Lung microvascular endothelial cell (primary cell): Measurements from ENCODE around the gene GPR61. TPM values are rescaled to one million over a fixed set of nuclear protein-coding genes. Genes with fewer than 3 reads are reported as not detected.

Experiments
- DNase-seq, 2 donors: peaks; one replicate each; pipeline versions ENCODE4 v3.0.0 to v3.0.0-alpha.2; 2010; ENCODE audit warnings: low read depth in 2 of 2
- total RNA-seq: library from RNA; depleted of rRNA; stranded (reverse); fragments of >200 nt; gene quantifications from 2 replicates; pipeline ENCODE4 v1.2.1, GENCODE V29; 2014

The GPR61 gene
- total RNA-seq, 1 donor from 2014 or later = 0.20 TPM

DNA sequence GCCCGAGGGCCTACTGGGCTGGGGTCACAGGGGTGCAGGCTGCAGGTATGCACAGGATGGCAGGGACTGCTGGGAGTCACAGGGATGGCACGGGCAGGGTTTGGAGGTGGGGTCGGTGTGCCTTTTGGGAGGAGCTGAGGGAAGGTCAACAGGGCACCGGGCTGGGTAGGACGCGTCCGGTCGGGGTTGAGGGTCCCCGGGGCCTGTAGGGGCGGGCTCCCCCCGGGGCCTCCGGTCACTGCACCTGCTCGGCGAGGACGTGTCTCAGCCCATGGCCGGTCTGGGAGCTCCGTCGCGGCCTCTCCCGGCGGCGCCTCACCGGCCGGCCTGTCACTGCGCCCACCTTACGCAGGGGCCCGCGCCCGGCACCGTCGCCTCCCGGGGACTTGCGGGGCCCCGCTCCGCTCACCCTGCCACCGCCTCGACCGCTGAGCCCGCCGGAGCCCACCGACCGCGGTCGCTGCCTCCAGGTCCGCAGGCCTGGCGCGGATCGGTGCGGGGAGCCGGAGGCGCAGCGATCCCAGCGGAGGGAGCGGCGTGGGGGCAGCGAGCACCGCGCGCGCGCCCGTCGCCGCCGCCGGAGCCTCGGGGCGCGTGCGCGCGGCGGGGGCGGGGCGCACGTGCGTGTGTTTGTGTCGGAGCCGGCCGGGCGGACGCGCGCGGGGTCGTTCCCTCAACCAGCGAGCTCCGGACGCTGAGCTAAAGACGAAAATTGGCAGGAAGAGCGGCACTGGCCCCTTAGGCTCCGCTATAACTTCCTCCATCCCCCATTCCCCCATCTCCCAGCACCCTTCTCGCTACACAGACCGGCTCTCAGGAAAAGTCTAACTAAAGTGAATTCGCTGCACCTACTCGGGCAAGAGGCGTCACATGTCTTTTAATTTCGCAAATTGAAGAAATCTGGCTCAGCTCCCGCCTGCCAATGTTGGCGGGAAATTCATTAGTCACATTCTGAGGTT, 30.2 kb upstream of the GPR61 start, which contains the start of gene AMIGO1:
TSS of gene AMIGO1 (minus strand) at position 552 of the 959 bp plus-strand sequence. CDS start 815 bp downstream, outside the sequence.
- DNase-seq = peak; percentile 54 to 69

DNA sequence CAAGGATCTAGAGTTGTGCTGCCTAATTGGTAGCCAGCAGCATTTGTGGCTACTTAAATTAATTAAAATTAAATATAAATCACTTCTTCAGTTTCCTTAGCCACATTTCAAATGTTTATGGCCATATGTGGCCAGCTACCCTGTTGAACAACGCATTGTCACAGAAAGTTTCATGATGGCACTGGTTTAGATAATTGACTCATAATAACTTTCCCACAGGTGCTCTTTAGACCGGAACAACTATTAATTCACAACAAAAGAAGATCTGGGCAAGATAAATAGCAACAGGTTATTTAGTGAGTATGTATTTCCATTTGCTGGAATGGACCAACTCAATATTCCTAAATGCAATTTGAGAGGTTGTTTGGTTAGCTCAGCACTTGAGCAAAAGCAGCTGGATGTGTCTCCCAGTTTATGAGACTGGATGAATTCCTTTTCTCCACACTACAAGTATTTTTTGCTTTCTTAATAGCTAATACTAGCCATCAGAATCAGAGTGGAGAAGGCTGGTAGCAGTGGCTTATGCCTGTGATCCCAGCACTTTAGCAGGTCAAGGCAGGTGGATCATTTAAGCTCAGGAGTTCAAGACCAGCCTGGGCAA, 26.5 kb upstream of the GPR61 start:
- DNase-seq = no peak

DNA sequence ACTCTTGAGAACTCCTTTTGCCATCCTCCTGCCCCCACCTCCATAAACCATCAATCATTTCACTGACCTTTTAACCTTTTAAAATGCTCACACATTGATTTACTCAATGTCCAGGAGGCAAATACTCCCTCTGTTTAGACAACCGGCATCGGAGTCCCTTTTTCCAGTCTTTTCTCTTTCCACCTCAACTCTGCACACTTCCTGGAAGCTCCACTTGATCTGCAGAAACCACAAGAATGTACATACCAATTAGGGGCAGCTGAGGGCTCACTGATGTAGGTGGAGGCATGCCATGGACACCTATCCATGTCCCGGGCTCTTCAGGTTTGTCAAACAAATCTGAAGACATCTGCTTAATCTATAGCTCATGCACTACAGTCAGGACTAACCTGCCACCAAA, 24.8 kb upstream of the GPR61 start:
- DNase-seq = no peak

DNA sequence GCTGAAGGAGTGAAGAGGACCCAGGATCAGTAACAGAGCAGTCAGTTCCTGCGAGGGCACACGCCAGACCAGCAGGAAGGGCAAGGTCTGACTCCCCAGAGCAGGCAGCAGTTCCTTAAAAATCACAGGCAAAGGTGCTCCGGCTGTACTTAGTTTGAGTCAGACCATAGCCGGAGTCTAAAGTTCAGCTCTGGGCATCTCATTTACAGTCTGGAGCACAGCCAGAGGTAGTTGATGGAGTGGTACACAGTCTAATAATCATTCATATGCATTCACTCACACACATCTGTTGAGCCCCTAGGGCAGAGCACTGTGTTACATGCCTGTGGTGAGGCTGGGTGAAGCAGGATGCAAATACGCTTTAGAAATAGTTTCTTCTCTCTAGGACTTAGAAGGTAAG, 22.8 kb upstream of the GPR61 start:
- DNase-seq = no peak

DNA sequence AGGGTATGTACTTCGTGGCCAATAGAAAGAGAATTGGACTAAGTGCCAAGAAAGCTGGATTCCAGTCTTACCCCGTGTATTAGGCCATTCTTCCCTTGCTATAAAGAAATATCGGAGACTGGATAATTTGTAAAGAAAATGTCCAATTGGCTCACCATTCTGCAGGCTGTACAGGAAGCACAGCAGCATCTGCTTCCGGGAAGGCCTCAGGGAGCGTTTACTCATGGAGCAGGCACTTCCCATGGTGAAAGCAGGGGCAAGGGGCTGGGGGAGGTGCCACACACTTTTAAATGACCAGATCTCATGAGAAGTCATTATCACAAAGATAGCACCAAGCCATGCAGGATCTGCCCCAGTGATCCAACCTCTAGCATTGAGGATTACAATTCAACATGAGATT, 22.3 kb upstream of the GPR61 start:
- DNase-seq = no peak

DNA sequence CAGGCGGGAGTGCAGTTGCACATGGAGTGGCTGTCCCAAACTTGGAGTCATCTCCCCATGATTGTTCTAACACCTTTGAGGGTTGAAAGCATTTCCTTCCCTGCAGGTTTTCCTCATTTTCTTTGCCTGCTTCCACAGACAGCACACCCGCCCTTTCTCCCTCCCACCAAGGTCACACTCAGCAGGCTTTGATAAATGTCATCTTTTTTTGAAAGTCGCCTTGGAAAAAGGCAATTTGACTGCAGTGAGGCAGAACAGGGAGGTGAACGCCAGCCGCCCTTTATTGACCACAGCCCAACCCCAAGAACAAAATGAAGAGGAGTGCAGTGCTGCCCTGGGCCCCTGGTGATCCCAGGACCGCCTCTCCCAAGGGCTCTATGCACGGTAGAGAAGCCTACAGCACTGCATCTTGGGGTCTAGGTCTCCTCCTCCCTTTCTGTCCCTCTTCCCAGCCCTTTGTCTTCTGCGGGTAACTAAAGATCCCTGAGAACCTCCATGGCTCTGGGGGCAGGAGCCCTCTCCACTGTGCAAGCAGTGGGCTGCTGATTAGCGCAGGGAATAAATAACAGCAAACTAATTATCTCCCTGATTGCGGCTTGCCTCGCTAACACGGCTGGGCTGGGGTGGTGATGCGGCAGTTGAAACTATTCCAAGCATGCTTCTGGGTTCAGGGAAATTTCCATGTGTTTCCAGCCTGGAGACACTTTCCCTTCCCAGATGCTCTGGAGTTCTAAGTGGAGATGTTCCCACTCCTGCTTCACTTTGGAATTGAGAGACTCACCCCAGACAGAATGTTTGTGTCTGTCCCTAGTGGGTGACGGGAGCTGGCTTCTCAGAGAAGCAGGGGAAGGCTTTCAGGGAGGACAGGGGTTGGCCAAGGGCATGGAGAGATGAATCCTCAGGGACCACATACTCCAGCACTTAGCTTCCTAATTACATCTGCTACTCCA, 18.4 kb upstream of the GPR61 start:
- no peak for DNase-seq

DNA sequence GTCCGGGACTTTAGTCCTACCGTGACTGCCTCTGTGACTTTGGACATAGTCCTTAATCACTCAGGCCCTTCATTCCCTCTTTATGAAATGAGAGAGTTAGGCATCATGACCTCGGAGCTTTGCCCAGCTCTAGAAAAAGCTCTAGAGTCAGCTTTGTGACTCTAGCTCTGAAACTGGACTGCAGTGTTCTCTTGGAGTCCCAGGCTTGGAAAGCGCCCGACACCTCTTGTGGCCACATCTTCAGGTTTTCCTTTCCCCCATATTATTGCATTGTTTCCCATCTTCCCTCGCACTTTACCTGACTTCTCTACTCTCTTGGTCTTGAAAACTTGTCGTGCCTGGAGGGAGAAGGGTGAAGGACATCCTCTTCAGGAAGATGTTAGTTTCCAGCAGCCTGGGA, 17.6 kb upstream of the GPR61 start:
- no peak for DNase-seq

DNA sequence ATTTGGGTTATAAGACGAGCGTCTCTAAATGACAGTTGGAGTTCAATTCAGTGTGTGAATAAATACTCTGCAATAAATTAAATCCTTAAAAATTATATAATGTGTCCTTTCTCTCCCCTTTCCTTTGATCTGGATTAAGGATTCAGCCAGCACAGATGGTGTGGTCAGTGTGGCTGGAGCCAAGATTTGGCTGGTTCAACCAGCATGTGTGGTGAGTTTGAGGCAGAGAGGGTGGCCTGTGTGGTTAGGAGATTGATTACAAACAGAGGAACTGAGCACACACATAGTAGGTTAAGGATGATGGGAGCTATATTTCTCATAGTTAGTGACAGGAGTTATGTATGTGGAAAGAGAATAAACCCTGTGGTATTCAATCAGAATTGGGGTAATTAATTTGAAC, 16.0 kb upstream of the GPR61 start:
- no peak for DNase-seq

DNA sequence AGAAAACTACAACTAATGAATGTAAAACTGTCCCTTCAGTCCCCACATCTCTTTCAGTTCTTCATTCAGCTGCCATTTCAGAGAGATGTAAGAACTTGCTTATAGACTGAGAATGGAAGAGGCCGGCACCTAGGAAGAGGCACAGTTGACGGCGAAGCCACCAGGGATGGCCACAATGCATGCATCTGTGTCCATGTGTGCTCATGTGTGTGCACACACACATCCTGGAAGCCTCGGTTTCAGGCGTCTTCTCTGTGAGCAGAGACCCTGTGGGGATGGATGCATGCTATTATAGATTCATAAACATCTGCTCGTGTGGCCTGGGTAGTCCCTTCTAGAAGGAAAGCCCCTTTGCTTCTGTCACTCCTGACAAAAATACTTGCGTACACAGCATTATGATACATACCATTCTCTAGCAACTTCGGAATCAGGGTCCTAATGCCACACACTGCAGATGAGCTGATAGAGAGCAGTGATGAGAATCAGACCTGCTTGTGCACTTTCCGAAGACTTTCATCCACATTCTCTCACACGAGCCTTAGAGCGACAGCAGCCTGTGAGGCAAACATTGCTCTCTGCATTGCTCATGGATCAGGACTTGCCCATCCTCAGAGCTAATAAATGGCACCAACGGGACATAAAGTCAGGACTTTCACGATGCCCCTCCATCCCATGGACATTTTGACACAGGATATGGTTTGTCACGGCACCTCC, 12.4 kb upstream of the GPR61 start:
- DNase-seq = no peak

DNA sequence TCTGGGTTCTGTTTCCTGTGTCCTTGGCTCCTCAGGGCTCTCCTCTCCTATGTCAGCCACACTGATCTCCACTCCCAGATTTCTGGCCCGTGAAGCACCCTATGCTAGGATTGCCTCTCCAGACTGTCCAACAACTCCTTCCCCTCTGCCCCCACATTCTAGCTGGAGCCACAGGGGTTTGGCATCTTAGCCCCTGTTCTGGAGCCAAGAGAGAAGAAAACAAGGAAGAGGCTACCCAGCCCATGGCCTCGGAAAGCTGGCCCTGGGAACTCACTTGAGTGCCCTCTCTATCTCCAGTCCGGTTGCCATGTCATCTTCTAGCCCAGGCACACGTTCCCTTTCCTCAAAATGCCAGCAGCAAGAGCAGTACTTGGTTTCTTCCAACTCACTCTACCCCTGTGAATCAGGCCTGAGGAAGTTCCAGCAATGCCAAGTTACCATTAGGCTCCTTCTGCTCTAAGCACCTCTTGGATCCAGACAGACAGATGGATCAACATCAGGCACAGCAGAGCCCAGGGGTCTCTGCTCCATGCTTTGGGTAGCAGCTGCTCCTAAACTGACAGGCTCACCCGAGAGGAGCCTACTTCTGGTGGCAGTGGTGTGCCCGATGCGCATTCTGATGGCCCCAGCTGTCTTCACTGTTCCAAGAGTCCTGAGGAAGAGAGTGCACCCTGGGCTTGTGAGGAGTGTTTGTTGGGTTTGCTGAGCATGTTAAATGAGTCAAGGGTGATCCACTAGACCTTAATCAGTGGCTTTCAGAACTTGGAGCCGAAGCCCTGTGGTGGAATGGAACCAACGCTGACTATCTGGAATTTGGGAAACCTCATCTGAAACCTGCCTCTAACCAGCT, 11.6 kb upstream of the GPR61 start:
- no peak for DNase-seq

DNA sequence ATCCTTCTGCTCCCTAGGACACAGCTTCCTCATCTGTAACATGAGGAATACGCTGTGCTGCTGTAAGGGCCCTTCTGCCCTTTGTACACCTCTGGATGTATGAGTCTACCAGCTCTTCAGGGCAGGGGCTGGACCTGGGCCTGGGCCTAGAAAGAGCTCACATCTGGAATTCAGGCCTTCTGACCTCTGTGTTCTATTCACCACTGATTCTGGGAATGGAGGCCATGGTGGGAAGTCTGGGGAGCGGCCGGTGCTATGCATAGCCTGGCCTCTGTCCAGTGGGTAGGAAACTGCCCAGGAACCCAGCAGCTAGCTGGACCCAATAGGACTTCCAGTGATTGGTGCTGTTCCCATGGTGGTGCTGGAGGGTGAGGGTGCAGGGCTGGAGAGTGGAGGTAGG, 11.0 kb upstream of the GPR61 start:
- DNase-seq = no peak

DNA sequence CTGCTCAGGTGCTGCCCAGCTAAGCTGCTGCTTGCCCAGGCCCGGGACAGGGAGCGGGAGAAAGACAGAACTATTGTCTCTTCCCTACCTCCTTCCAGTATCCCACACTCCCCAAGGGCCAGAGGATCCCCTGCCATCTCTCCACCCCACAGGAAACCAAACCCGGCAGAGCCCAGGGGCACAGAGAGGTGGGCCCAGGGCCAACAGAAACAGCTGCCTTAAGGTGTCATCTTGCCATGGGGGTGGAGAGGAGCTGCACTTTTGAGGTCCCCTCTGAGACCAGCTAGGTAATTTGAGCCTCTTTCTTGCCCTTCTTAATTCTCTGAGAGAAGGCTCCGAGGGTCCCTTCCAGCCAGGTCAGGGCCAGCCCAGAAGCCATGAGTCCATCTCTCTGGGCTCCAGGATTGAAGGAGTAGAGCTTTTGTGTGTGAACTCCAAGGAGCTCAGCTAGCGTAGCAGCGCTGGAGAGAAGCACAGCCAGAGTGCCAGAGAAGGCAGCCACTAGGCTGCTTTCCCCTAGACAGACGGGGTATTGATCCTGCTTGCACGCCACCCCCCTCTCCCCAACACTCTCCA, 9.7 kb upstream of the GPR61 start:
- DNase-seq = no peak

DNA sequence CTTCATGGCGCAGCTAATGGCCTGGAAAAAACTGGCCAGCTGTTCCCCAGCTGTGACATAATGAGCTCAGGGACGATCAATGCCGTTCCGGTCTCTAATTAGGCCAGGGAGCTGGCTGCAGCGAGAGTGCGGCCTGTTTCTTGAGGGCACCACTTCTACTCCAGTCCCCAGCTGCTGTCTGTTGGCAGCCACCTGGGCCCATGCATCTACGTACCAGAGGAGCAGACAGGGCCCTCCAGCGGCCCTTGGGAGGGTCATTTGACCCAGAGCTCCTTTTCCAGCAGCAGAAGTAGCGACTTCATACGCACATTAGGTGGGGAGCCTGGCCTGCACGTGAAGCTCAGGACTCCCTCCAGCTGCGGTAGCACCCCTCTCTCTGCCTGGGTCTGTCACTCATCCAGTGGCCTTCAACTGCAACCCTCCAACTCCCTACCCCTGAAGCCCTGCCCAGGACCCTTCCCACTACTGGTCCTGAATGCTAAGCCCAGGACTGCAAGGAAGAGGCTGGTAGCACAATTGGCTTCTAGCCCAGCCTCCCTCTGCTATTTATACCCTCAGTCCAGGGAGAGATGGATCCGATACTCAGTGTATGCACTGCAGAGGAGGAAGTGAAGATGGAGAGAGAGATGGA, 9.1 kb upstream of the GPR61 start:
- no peak for DNase-seq

DNA sequence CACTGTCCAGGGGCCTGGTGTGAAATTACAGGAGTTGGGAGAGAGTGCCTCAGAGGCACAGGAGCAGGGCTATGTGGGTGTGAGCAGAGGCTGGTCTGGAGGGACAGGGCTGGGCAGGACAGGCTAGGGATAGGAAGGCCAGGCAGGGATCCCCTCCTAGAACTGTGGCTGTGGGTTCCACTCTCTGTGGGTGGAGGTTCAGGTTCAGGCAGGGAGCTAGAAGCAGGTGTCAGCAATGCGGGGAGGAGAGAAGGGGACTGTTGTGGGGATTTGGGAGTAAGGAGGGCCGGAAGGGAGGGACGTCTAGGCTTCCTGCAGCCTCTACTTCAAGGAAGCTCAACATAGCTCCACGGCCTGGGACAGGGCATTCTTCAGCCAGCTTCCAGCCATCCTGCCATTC, 8.3 kb upstream of the GPR61 start:
- no peak for DNase-seq

DNA sequence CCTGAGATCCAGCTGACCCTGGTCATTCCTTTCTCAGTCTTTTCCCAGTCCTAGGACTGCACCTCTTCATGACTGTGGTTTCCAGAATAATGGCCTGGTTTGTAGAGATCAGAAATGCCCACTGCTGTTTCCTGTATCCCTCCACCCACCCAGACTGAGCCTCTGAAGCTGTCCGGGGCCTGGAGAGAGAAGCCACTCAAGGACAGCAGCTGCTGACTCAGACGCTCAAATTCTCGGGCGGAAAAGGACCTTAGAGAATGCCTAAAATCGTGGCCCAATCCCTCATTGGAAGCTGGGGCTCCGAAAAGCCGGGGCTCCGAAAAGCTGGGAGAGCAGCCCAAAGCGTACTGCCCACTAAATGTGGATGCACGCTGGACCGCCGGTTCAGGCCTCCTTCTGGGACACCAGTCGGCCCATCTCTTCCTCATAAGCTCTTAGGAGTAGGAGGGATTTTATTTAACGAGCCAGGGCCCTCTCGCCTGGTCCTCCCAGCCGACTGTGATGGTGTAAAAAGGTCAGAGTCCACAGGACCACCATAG, 7.8 kb upstream of the GPR61 start:
- no peak for DNase-seq

DNA sequence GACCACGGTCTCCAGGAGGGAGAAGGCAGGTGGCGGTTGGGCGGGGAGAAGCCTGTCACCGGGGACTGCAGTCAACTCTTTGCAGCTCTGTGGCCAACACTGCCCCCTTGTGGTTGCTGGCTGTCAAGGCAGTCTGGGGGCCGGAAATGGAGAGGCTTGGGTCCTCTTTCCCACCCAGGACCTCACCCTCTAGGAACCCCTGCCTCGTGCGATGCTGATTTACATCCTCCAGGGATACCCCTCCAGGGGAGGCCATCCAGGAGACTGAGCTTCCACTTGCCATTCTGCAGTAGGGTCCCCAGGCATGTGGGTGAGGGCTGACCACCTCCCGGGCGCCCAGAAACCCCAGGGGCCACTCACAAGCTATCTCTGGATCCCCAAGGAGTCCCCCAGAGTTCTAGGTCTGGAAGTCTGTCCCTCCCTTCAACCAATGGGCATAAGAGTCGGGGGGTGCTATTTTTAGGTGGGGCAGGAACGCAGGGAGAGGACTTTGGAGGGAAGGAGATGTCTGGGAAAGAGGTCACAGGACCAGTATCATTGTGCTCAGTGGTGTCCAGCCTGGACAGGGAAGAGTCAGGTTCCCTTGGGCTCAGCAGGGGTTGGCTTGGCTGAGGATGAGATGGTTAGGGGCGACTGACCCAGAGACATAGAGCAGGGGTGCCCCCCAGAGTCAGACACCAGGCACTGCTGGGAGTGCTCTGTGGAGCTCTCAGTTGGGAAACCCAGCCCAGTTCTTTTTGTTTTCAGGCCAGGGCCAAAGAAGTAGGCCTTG, 7.1 kb upstream of the GPR61 start:
- DNase-seq = peak; percentile 75 to 78

DNA sequence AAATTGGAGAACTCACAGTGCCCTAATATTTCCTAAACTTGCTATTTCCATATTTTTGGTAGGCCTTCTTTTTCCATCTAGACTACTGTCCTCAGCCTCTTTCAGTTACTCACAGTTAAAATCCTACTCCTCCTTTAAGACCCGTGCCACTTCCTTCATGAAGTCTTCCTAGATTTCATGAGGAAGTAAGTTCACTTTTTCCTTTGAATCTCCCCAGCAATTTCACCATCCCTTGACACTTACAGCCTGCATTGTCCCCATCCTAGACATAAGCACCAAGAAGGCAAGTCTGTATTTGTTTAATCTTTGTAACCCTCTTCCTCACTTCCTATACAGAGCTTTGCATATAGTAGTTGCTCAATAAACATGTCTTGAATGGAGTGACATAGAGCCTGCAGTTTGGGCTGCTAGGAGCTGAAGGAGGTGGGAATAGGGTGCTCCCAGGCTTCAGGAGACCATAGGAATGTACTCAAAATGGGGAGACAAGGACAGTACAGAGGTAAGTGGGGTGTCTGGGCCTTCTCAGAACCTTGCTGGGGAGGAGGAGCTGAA, 5.3 kb upstream of the GPR61 start:
- DNase-seq = no peak

DNA sequence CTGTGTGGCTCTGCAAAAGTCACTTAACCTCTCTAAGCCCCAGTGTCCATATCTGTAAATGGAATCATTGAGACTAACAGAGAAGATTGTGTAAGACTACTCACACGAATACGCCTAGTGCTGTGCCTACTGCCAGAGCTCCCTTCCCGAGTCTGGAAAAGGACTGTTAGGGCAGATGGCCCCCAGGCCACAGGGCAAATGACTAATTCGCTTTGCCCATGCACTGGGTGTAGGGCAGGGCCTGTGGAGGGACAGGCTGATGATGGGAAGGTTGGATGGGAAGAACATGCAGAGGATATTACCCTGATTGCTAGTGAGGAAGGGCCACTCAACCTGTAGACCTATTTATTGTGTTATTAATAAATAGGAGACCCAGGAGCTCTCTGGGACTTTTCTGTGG, 4.2 kb upstream of the GPR61 start:
- no peak for DNase-seq
